SW 1271 (cell line): ENCODE measurements around the gene NDUFB5.
"Not testable (repeated sequence)": the region's sequence is repeated elsewhere in the genome, so short reads cannot be mapped to it uniquely, and the experiment has no call there.

ENCODE experiments used
- DNase-seq, 2 experiments: peaks; one replicate each; lab custom pipeline; 2025; lab: John Stamatoyannopoulos, UW

The NDUFB5 gene

GRCh38 chr3:179630753-179631451, 26.3 kb downstream of the NDUFB5 start:
- no peak for DNase-seq

DNA sequence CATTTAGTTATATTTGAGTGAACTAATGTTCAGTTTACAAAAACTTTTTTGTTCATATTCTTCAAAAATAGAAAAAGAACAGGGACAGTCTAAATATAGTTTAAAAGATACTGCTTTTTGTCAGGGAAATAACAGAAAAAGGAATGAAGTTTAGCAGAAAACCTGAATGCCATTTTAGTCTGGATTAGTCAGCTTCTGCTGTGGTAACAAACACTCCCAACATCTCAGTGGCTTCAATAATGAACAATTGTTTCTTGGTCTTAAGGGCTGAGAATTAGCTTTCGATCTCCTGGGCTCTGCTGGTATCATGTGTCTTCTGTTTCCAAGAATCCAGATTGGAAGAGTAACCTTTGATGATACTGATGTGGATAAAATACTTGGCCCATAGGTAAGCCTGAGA, 35.9 kb downstream of the NDUFB5 start:
- no peak for DNase-seq

DNA sequence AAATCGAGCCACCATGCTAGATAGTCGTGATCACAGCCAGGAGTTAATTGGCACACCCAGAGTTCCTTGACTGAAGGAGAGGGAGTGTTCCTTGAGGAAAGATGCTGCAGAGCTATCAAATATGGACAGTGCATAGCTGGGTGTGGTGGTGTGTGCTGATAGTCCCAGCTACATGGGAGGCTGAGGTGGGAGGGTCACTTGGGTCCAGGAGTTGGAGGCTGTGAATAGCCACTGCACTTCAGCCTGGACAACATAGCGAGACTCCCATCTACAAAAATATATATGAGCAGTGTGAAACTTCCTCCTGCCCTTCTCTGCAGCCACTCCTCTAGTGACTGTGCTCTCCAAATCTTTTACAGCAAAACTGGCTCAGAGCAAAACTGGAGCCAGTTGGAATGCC, 38.3 kb downstream of the NDUFB5 start:
- DNase-seq, result no peak

- not testable (repeated sequence) for DNase-seq
Measured at GRCh38 chr3:179643837-179644236, 39.2 kb downstream of the NDUFB5 start.

DNA sequence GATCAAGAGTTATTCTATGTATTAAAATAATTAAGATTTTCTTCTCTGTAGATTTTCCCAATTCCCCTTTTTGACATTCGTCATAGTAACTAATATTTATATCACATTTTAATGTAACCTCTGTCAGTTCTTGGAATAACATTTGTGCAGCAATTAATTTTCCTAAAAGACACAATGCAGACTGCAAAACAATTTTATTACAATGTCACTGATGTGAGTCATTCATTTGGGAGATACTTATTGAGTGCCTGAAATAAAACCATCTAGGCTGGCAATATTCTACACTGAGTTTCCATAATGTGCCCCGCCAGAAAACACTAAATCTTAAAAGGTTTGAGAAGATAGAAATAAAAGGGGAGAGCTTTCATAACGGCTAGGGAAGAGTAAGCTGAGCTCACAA, 41.6 kb downstream of the NDUFB5 start:
- no peak for DNase-seq

DNA sequence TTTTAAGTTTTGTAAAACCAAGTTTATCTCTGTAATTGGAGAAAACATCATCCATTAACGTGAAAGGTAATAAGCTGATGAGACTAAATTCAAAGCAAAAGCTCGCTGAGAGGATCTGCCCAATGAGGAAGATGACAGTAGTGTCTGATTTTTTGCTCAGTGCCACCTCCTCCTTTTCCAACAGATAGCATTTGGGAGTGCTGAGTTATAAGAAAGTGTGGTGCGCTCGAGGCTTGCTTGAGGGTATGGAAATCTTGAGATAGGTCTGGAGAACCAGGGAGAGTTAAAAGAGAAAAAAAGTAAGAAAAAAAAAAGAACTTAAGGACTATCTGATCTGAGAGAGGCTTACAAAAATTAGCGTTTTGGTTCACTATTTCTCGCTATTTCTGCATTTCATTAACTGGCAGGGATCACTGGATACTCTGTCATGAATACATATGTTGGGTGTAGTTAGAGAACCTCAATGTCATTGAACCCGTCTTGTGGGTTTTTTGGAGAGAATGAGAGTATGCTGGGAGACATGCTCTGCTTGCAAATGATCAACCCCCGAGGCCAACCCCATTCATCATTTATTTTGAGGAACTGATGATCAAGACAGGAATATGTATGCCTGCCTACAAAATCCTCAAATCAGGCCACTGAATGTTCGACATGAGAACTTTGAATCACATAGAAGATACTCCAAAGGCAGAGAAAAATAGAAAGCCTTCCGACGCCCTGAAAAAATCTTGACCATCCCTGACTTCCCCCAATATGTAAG, 47.3 kb downstream of the NDUFB5 start:
- no peak for DNase-seq

- peak; percentile 29 to 77 for DNase-seq
Measured at GRCh38 chr3:179652447-179653095, 48.0 kb downstream of the NDUFB5 start, which contains the start of gene USP13. Gene USP13 (plus strand): TSS chr3:179653040. CDS start chr3:179653226, 186 bp downstream.

DNA sequence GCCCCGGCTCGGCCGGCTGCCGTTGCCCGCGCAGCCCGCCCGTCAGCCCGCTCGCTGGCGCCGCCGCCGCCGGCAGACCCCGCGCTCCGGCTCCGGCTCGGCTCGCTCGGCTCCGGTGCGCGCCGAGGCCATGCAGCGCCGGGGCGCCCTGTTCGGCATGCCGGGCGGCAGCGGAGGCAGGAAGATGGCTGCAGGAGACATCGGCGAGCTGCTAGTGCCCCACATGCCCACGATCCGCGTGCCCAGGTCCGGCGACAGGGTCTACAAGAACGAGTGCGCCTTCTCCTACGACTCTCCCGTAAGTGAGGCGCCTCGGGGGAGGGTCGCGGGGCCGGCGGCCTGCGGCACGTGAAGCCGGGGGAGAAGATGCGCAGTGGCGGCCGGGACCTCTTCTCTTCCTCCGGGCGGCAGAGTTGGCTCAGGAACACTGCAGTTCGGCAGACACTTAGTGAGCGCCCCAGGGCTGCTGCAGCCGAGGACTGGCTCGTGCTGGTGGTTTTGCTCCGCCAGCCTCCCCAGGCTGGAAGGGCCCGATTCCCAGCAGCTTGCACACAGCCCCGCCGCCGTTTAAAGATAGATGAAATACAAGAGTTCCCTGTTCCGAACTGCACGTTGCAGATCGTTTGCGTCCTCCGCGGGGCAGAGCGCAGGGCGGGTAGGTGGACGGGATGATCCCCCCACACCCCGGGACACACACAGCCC, 48.7 kb downstream of the NDUFB5 start:
- DNase-seq, result peak; percentile 11 to 57

DNA sequence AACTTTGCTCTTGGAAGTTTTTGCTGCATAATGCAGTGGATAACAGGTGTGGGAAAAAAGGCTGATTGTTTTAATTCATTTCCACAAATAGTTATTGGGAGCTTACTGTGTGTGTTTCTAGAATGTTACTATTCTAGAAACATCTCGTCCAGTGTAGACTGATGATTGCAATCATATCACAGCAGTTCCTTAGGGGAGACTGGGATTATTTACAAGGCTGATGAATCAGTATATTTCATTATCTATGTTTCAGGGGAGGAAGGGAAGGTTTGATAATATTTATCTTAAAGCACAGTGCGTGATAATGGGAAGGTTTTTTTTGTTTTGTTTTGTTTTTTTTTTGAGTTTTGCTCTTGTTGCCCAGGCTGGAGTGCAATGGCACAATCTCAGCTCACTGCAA, 50.6 kb downstream of the NDUFB5 start:
- no peak for DNase-seq

DNA sequence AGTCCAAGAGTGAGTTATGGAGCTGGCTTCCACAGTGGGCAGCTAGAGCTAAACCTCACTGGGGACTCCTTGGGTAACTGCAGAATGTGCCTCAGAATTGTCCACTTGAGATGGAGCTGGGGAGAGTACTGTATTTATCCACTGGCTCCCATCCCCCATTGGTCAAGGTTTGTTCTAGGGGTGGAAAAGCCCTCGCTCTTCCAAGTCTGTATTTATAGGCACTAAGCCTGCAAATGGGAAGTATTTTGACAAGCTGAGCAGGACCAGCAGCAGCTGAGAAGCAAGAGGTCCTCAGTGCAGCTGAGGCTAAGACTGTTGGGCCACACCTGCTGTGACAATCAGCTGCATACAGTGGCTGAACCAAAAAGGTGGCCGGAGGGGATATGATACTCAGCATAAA, 54.0 kb downstream of the NDUFB5 start:
- no peak for DNase-seq

DNA sequence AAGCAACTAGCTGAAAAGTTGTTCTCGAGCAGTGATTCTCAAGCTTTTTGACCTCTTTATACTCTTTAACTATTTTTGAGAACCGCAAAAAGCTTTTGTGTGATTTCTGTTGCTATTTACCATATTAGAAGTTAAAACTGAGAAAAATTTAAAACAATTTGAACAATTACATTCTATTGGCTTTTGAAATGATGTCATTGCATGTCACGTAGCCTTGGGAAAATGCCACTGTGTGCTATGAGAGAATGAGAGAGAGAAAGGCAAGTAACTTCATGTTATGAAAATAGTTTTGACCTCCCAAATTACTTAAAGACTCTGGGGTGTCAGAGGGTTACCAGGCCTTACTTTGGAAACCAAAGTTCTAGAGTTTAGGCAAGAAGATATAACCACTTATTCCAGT, 56.3 kb downstream of the NDUFB5 start:
- DNase-seq, result no peak

DNA sequence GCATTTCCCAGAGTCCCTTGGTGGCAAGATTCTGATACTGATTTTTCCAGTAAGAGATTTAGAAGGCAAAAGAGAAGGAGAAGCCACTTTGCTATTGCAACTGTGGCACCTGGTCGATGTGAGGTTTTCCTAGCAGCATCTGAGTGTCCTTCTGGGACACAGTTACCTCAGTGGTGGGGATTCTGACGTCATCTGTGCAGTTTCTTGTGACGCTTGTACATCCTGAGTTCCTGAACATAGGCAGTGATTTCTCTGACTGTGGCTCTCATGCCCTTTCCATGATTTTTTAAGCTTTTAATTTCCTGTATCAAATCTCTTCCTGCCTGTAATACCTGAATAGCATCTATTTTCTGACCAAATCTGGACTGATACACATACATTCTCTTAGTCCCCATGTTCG, 57.2 kb downstream of the NDUFB5 start:
- no peak for DNase-seq

- DNase-seq, result no peak
Measured at GRCh38 chr3:179663093-179663492, 58.5 kb downstream of the NDUFB5 start.

DNA sequence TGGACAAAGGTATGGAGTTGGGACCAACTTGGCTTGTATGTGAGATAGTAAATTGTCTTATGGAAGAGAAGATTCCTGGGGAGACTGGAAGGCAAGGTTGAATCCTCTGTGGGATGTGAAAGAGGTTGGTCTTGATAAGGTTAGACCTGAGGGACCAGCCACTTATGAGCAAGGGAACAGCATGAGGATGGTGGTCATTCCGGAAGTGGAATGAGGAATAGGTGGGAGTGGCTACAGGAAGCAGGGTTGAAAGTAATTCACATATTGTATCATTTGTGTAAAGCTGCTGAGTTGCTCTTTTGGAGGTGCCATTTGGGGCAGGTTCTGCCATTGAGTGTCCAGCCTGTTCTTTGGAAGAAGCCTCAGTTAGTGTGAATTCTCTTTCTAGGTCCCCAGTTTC, 61.4 kb downstream of the NDUFB5 start:
- no peak for DNase-seq

- DNase-seq, result no peak
Measured at GRCh38 chr3:179666436-179667035, 61.9 kb downstream of the NDUFB5 start.

DNA sequence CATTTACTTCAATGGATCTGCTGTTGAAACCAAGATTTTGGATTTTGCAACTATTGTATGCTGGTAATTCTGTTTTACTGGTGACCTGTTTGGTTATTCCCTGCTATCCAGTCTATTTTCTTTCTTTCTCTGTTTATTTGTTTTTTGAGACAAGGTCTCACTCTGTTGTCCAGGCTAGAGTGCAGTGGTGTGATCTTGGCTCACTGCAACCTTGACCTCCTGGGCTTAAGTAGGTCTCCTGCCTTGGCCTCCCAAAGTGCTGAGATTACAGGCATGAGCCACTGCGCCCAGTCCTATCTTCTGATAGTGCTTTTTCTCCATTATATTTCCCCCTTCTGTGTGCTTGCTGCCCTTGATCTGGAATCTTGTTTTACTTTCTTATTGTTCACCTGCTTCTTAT, 63.8 kb downstream of the NDUFB5 start:
- DNase-seq, result no peak

GRCh38 chr3:179670311-179670710, 65.7 kb downstream of the NDUFB5 start:
- DNase-seq, result no peak

DNA sequence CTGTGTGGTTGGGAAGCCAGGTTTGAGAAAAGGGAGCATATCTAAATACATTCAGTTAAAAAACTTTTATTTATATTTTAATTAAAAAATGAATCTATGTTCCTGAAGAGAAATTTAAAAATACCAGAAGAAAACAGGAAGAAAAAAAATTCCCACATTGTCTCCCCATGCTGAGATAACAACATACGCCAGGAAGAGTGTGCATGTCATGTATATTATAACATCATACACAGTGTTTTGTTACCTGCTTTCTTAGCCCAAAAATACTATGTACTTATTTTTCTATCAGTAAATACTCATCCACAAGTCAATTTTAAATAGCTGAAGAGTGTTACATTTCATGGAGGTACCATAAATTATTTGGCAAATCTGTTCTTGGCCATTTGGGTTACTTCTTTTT, 66.7 kb downstream of the NDUFB5 start:
- DNase-seq, result no peak

DNA sequence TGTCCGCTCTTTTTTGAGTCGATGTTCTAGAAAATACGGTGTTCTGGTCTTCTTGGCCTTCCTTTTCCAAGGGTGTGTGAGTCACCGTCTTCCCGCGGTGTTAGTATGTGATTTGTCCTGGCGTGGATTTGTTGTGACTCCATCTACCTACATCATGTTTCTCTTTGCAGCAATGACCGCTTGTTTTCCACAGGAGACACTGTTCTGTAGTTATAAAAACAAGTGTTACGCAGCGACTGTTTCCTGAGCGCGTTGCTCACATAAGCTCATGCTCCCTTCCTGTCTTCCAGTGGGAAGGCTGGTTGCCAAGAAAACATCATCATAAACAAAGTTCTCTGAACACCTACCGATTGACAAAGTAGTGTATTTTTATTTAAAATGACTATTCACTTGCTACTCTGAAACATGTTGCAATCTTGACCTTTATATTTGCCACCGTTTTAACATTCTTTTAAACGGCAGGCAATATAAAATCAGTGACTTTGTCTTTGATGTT, 67.2 kb downstream of the NDUFB5 start:
- no peak for DNase-seq

- no peak for DNase-seq
Measured at GRCh38 chr3:179672918-179673317, 68.3 kb downstream of the NDUFB5 start.

DNA sequence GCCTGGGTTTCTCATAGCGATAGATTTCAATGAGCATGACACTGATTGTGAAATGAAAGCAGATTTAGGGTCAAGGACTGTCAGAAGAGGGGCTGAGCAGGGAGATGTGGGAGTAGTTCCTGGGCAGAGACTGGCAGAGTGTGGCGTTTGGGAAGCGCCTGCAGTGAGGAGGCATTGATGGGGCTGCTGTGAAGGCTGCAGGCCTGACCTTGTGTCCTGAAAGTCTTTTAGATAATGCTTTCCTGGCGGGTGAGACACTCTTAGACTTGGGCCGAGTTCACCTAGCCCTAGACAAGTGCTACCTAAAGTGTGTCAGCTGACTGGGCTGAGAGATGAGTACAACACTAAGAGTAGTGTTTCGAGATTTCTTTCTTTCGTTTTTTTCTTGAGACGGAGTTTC, 68.9 kb downstream of the NDUFB5 start:
- no peak for DNase-seq

GRCh38 chr3:179676081-179676480, 71.5 kb downstream of the NDUFB5 start:
- no peak for DNase-seq
